T-helper 2 cell treated with Interferon-gamma antibody and Interleukin-4, amounts not matched to agents 100 ng/mL and 5 ng/mL, for 36 hours (primary cell): ENCODE measurements around the gene SMOC2. TPM values are rescaled to one million over a fixed set of nuclear protein-coding genes. Genes with fewer than 3 reads are reported as not detected.

Experiments used
- intact Hi-C: fragments of 100-400 bp; cut with micrococcal nuclease; formaldehyde crosslinking; loops from one replicate; pipeline ENCODE4 v1.15.1; 2023
- total RNA-seq: library from RNA; stranded (reverse); gene quantifications from 2 replicates; pipeline ENCODE4 v1.2.3, GENCODE V29; 2022

SMOC2 gene
- total RNA-seq, 1 donor from 2014 or later: not detected

- intact Hi-C loops: no loop called here
Measured at GRCh38 chr6:168415098-168415992, 25.6 kb upstream of the SMOC2 start.

GRCh38 chr6:168415993-168416530 is 24.9 kb upstream of the SMOC2 start:
- intact Hi-C loops: no loop called here

- intact Hi-C loops: no loop called here
Measured at GRCh38 chr6:168416531-168416930, 24.5 kb upstream of the SMOC2 start.

- intact Hi-C loops: no loop called here
Measured at GRCh38 chr6:168417191-168417590, 23.8 kb upstream of the SMOC2 start.

- intact Hi-C loops: no loop called here
Measured at GRCh38 chr6:168417679-168418557, 23.1 kb upstream of the SMOC2 start.

DNA sequence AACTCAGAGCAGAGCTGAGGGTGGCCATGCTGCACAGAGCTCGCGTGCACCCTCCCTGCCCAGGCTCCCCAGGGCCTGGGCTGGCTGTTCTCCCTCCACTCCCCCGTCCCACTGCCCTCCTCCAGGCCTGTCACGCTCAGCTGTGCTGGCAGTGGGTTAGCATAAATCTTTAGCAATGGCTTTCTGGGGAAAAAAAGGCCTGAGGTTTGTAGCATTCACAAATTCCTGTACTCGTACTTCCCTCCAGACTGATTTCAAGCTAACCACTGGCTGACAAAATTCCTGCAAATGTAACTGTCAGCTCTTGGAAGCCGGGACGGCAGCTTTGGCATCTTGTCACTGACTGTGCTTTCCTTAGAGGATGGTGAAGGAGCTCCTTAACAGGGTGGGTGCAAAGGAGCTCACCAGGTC is 22.3 kb upstream of the SMOC2 start:
- intact Hi-C loops: no loop called here

DNA sequence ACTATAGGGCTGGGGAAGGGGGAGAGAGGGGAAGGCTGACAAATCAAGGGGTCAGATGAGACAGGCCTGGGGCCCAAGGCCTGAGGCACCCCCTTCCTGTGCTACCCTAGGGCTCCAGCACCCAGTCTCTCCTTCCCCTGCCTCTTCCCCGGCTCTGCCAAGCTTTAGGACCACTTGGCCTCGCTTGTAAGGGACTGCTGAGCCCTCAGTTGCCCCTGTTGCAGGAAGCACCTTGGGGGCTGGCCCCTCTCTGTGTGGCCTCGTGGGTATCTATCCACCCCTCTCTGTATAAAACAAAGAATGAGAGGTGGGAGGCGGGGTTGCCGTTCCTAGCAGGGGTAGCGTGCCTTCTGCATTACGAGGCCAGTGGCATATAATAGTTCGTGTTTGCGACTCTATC is 21.4 kb upstream of the SMOC2 start:
- intact Hi-C loops: no loop called here

DNA sequence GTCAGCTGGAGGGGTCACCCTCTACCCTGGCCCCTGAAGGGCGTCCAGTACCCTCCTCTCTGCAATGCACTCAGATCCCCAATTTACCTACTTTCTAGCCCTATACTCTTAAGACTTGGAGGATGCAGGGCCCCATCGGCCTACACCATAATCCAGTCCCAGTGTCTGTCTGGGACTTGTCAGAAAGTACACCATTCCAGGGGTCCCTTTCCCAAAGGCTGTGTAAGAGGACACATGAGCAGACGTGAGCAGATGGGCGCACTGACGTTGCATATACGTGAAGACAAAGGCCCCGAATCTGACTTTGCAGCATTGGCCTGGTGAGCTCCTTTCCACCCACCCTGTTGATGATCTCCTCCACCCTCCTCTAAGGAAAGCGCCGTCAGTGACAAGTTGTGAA is 20.9 kb upstream of the SMOC2 start:
- intact Hi-C loops: no loop called here

DNA sequence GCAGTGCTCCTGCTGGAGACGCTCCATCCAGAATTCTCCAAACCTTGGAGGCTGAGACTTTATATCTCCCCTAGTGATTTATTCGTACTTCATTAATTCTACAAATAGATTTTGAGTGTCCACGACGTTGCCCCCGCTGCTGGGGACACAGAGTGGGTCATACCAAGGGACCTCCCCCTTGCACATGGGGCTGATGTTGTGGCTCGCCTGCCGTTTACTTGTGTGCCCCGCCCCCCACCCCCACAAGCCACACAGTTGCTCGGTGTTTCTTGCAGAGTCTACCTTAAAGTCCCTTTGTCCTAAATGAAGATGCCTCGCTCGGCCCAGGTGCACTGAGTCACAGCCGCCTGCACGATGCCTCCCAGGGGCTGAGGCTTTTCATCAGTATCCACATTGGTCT is 20.3 kb upstream of the SMOC2 start:
- intact Hi-C loops: no loop called here

- intact Hi-C loops: no loop called here
Measured at GRCh38 chr6:168427184-168427583, 13.8 kb upstream of the SMOC2 start.

DNA sequence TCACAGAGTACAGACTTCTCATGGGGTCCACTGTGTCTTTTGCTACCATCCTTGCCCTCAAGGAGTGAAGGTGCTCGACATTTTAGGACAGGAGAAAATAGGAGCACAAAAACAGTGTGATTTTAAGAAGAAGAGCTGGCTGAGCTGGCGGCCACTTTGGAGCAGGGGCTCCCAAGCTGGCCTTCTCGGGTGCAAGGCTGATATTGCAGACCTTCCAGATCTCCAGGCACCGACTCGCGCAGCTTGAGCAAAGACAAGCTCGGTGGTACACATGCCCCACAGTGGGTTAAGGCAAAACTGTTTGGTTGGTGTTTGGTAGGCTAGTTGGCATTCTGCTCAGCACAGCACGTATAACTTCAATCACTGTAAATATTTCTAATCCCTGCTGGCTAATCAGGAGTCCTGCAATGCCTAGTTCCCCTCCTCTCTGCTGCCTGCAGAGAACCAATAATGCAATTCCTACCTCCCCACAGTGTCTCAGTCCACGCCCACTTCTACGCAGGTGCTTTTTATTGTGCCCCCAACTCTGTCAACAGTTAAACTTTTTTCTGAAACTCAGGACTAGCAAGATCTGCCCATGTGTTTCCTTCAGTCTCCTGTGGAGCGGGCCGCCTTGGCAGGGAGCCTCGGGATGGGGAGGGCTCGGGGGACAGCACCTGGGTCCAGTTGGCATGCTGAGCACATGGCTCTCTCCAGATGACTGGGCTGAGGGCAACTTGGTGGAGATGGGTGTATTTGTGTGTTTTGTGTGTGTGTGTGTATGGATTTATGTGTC is 12.7 kb upstream of the SMOC2 start:
- intact Hi-C loops: no loop called here

GRCh38 chr6:168428863-168429262 is 12.1 kb upstream of the SMOC2 start:
- intact Hi-C loops: no loop called here

GRCh38 chr6:168432196-168432595 is 8.8 kb upstream of the SMOC2 start:
- intact Hi-C loops: no loop called here

DNA sequence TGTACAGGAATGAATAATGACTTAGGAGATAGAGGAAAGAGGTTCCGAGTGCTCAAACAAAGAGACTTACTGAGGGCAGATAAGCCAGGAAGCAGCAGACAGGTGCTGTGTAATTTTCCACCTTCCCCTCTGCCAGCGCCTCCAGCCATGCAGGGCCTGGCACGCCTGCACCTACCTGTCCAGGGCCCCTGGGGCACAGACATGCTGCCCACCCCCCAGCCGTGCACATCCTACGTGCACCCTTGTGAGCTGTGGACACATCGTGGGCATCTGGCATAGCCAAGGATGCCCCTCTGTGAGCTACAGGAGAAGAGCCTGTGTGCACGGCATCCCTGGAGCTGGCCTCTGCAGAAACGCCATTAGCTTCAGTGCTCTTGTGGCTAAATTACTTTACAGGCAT is 7.1 kb upstream of the SMOC2 start:
- intact Hi-C loops: no loop called here

GRCh38 chr6:168434505-168434904 is 6.5 kb upstream of the SMOC2 start:
- intact Hi-C loops: no loop called here

GRCh38 chr6:168437751-168438150 is 3.2 kb upstream of the SMOC2 start:
- intact Hi-C loops: no loop called here

GRCh38 chr6:168438783-168439520 is 2.0 kb upstream of the SMOC2 start:
- intact Hi-C loops: no loop called here

DNA sequence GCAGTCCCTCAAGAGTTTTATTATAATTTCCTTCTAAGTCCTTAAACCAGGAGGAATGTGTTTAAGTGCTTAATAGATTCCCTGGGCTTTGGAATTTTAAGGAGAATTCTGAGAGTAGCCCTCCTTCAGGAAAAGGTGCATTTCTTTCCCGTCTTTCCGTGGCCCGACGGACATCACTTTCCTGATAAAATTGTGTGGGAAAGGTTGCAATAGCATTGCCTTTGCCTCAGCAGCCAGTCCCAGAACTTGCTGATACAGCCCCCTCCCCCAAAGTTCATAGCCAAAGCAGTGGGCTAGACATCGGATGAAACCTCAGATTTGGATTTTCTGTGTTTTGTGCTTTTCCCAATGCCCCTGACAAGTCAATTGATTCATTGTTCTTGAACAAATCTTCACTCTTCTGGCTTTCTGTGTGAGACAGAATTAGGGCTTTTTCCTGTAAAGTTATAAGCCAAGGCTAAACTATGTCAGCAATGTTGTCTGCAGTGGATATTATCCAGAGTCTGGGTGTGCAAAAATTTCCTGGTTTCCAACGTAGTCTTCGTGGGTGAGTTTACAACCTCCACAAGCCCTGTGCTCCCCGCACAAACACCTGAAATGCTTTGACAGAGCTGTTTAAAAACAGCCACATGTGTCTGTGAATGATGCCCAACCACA is 1.1 kb upstream of the SMOC2 start:
- intact Hi-C loops: no loop called here

DNA sequence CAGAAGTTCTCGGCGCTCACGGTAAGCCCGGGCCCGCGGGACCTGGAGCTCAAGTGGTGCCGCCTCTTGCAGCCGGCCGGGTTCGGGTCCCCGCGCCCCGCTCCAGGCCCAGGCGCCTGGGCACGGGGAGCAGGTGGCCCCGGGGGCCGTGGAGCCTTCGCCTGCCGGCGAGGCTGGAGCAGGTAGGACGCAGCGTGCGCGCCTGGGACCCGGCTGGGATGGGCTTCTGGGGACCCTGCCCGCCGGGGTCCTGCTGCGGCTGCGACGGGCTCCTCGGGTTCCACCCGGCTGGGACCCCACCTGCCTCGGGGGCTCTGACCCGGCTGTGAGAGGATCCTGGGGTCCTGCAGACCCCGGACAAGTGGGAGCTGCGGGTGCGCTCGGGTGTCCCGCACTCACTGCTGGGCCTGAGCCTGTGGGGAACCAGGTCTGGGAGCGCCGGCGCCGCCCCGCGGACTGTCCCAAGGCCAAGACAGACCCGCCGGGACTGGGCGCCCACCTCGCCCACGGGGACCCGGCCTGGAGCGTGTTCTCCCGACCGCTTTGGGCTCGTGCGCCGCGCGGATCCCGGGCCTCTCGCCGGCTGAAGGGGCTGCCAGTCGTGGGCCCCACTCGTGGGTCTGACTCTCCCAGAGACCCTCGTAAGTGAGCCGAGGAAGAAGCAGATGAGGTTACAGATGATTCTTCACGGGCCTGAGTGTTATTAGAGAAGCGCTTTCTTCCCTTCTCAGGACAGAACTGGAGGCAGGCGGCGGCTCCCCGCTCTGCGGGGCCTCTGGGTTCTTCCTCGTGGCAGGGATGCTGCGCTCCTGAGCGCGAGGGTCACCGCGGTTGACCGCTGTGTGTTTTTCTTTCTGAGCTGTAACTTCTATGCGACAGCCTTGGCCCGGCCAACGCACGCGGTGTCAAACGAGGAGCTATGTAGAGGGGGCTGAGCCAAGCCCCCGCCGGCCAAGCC is 729 bp downstream of the SMOC2 start:
- intact Hi-C loops: no loop called here
